DOHH2 (cell line): ENCODE measurements around the gene HOXB6.

Source experiments
- CTCF ChIP-seq: fragments of 200-600 bp; sonication (generic); IDR thresholded peaks from one replicate; pipeline ENCODE4 v1.5.1; 2014; ENCODE audit warnings: antibody characterized with exemption, mild to moderate bottlenecking, low read depth, low read length; ENCODE audit not compliant: poor library complexity, severe bottlenecking
- EZH2phosphoT487 ChIP-seq: fragments of 200-600 bp; sonication (generic); IDR thresholded peaks from 2 replicates; pipeline ENCODE4 v1.6.1; 2017; ENCODE audit warnings: borderline replicate concordance, mild to moderate bottlenecking, antibody characterized with exemption, low read length, moderate library complexity, mixed read lengths

- TF ChIP-seq CTCF (no peak), EZH2phosphoT487 (no peak)
Observed at GRCh38 chr17:48616717-48617470, 12.1 kb upstream of the HOXB6 start.
